ENCODE data around the gene LRRC15. TPM values are rescaled to one million over a fixed set of nuclear protein-coding genes. Genes with fewer than 3 reads are reported as not detected.

The LRRC15 gene
- total RNA-seq, 2 experiments from 2014 or later = not detected

GRCh38 chr3:194337965-194338753 is 31.4 kb downstream of the LRRC15 start:
- DNase-seq = no peak
- Mint-ChIP-seq H3K4me3 (no peak overlapping the region), H3K36me3 (no peaks in the 10 kb centered on the region), H3K9me3 (no peaks in the 10 kb centered on the region), H3K27me3 (peaks cover 15% of the 10 kb centered on the region), H3K27ac (no peak overlapping the region), H3K4me1 (peaks cover 2% of the 10 kb centered on the region)

- no peak overlapping the region for H3K4me3 Mint-ChIP-seq
- H3K27me3 Mint-ChIP-seq = peaks cover 22% of the 10 kb centered on the region
- peaks cover 2% of the 10 kb centered on the region for H3K4me1 Mint-ChIP-seq
- no peak for DNase-seq
- no peaks in the 10 kb centered on the region for H3K9me3 Mint-ChIP-seq
- no peak overlapping the region for H3K27ac Mint-ChIP-seq
- H3K36me3 Mint-ChIP-seq = no peaks in the 10 kb centered on the region
These were observed 32.8 kb downstream of the LRRC15 start for GRCh38 chr3:194336601-194337355.

- no peak overlapping the region for H3K4me3 Mint-ChIP-seq
- H3K4me1 Mint-ChIP-seq = peaks cover 2% of the 10 kb centered on the region
- no peak for DNase-seq
- no peaks in the 10 kb centered on the region for H3K9me3 Mint-ChIP-seq
- no peak overlapping the region for H3K27ac Mint-ChIP-seq
- no peaks in the 10 kb centered on the region for H3K36me3 Mint-ChIP-seq
- H3K27me3 Mint-ChIP-seq = peaks cover 26% of the 10 kb centered on the region
These were observed 35.6 kb downstream of the LRRC15 start for GRCh38 chr3:194333981-194334320.

- no peaks in the 10 kb centered on the region for H3K36me3 Mint-ChIP-seq
- peaks cover 26% of the 10 kb centered on the region for H3K27me3 Mint-ChIP-seq
These were observed 36.1 kb downstream of the LRRC15 start for GRCh38 chr3:194333212-194333980.

GRCh38 chr3:194332858-194333211 is 36.7 kb downstream of the LRRC15 start:
- no peak for DNase-seq
- Mint-ChIP-seq H3K27ac (no peak overlapping the region), H3K27me3 (peaks cover 26% of the 10 kb centered on the region), H3K4me1 (peaks cover 2% of the 10 kb centered on the region), H3K36me3 (no peaks in the 10 kb centered on the region), H3K4me3 (no peak overlapping the region), H3K9me3 (no peaks in the 10 kb centered on the region)

More at GRCh38 chr3:194333212-194333980, 36.1 kb downstream of the LRRC15 start:
- Mint-ChIP-seq H3K9me3 (no peaks in the 10 kb centered on the region), H3K27ac (no peak overlapping the region), H3K4me1 (peaks cover 2% of the 10 kb centered on the region), H3K4me3 (peak overlapping the region; percentile 75)
- DNase-seq = peak; percentile 88

- H3K9me3 Mint-ChIP-seq = no peaks in the 10 kb centered on the region
These were observed 39.0 kb downstream of the LRRC15 start for GRCh38 chr3:194330579-194330978.

GRCh38 chr3:194330160-194330559 is 39.4 kb downstream of the LRRC15 start:
- Mint-ChIP-seq H3K27me3 (peaks cover 26% of the 10 kb centered on the region), H3K4me1 (peaks cover 2% of the 10 kb centered on the region), H3K27ac (no peak overlapping the region), H3K36me3 (no peaks in the 10 kb centered on the region), H3K9me3 (no peaks in the 10 kb centered on the region), H3K4me3 (no peak overlapping the region)
- DNase-seq = no peak

More at GRCh38 chr3:194330579-194330978, 39.0 kb downstream of the LRRC15 start:
- Mint-ChIP-seq H3K27ac (no peak overlapping the region), H3K27me3 (peaks cover 26% of the 10 kb centered on the region), H3K36me3 (no peaks in the 10 kb centered on the region), H3K4me1 (peaks cover 2% of the 10 kb centered on the region), H3K4me3 (no peak overlapping the region)
- no peak for DNase-seq

GRCh38 chr3:194329583-194329965 is 40.0 kb downstream of the LRRC15 start:
- H3K27ac Mint-ChIP-seq = no peak overlapping the region
- DNase-seq = no peak
- no peaks in the 10 kb centered on the region for H3K36me3 Mint-ChIP-seq
- H3K27me3 Mint-ChIP-seq = peaks cover 26% of the 10 kb centered on the region
- H3K9me3 Mint-ChIP-seq = no peaks in the 10 kb centered on the region
- peaks cover 2% of the 10 kb centered on the region for H3K4me1 Mint-ChIP-seq
- no peak overlapping the region for H3K4me3 Mint-ChIP-seq

- no peak for DNase-seq
- Mint-ChIP-seq H3K27ac (no peak overlapping the region), H3K27me3 (peaks cover 25% of the 10 kb centered on the region), H3K4me1 (peaks cover 2% of the 10 kb centered on the region), H3K4me3 (no peak overlapping the region), H3K36me3 (no peaks in the 10 kb centered on the region), H3K9me3 (no peaks in the 10 kb centered on the region)
These were observed 40.5 kb downstream of the LRRC15 start for GRCh38 chr3:194328942-194329582.

GRCh38 chr3:194328053-194328657 is 41.4 kb downstream of the LRRC15 start:
- Mint-ChIP-seq H3K27ac (no peak overlapping the region), H3K4me1 (no peaks in the 10 kb centered on the region), H3K36me3 (no peaks in the 10 kb centered on the region), H3K9me3 (no peaks in the 10 kb centered on the region), H3K4me3 (no peak overlapping the region), H3K27me3 (peaks cover 18% of the 10 kb centered on the region)
- DNase-seq = no peak

- H3K4me1 Mint-ChIP-seq = no peaks in the 10 kb centered on the region
- no peak overlapping the region for H3K4me3 Mint-ChIP-seq
- no peaks in the 10 kb centered on the region for H3K9me3 Mint-ChIP-seq
- peaks cover 11% of the 10 kb centered on the region for H3K27me3 Mint-ChIP-seq
- no peak overlapping the region for H3K27ac Mint-ChIP-seq
- DNase-seq = no peak
- H3K36me3 Mint-ChIP-seq = no peaks in the 10 kb centered on the region
These were observed 42.1 kb downstream of the LRRC15 start for GRCh38 chr3:194327218-194328052.

GRCh38 chr3:194326968-194327217 is 42.6 kb downstream of the LRRC15 start:
- H3K27ac Mint-ChIP-seq = no peak overlapping the region
- no peak overlapping the region for H3K4me3 Mint-ChIP-seq
- no peaks in the 10 kb centered on the region for H3K36me3 Mint-ChIP-seq
- peaks cover 5% of the 10 kb centered on the region for H3K27me3 Mint-ChIP-seq
- no peaks in the 10 kb centered on the region for H3K4me1 Mint-ChIP-seq
- no peaks in the 10 kb centered on the region for H3K9me3 Mint-ChIP-seq
- no peak for DNase-seq

GRCh38 chr3:194326192-194326967 is 43.2 kb downstream of the LRRC15 start:
- H3K27me3 Mint-ChIP-seq = peaks cover 2% of the 10 kb centered on the region
- no peaks in the 10 kb centered on the region for H3K9me3 Mint-ChIP-seq
- no peak overlapping the region for H3K27ac Mint-ChIP-seq
- no peaks in the 10 kb centered on the region for H3K36me3 Mint-ChIP-seq
- no peaks in the 10 kb centered on the region for H3K4me1 Mint-ChIP-seq
- H3K4me3 Mint-ChIP-seq = no peak overlapping the region
- no peak for DNase-seq

All from activated naive CD8-positive, alpha-beta T cell treated with anti-CD3 and anti-CD28 coated beads for 36 hours (primary cell).